ENCODE data around the gene SGSH.

DNA sequence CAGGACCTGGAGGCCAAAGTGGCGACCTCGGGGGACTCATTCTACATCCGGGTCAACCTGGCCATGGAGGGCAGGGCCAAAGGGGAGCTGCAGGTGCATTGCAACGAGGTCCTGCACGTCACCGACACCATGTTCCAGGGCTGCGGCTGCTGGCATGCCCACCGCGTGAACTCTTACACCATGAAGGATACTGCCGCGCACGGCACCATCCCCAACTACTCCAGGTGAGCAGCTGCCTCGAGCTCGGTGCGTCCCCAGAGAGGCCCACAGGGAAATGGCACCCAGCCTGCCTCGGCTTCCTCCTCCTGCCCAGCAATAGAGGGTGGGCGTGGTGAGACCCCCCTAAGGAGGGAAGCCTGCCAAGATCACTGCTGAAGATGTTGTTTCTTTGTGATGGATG is 17.9 kb downstream of the SGSH start:
- TF ChIP-seq, protein P1, sequence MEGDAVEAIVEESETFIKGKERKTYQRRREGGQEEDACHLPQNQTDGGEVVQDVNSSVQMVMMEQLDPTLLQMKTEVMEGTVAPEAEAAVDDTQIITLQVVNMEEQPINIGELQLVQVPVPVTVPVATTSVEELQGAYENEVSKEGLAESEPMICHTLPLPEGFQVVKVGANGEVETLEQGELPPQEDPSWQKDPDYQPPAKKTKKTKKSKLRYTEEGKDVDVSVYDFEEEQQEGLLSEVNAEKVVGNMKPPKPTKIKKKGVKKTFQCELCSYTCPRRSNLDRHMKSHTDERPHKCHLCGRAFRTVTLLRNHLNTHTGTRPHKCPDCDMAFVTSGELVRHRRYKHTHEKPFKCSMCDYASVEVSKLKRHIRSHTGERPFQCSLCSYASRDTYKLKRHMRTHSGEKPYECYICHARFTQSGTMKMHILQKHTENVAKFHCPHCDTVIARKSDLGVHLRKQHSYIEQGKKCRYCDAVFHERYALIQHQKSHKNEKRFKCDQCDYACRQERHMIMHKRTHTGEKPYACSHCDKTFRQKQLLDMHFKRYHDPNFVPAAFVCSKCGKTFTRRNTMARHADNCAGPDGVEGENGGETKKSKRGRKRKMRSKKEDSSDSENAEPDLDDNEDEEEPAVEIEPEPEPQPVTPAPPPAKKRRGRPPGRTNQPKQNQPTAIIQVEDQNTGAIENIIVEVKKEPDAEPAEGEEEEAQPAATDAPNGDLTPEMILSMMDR (IDR thresholded peaks at IDR 0.05; ENCODE audit: low read length): no peak
- TF ChIP-seq EZH2 (IDR thresholded peaks at IDR 0.05; ENCODE audit: borderline replicate concordance, low read length): no peak
